HS-27A (cell line): ENCODE measurements around the gene LY6G5C.

ENCODE experiments used
- DNase-seq: peaks from one replicate; pipeline ENCODE4 v3.0.0-alpha.2; 2012; ENCODE audit warnings: low read depth, missing footprints

Gene LY6G5C

DNA sequence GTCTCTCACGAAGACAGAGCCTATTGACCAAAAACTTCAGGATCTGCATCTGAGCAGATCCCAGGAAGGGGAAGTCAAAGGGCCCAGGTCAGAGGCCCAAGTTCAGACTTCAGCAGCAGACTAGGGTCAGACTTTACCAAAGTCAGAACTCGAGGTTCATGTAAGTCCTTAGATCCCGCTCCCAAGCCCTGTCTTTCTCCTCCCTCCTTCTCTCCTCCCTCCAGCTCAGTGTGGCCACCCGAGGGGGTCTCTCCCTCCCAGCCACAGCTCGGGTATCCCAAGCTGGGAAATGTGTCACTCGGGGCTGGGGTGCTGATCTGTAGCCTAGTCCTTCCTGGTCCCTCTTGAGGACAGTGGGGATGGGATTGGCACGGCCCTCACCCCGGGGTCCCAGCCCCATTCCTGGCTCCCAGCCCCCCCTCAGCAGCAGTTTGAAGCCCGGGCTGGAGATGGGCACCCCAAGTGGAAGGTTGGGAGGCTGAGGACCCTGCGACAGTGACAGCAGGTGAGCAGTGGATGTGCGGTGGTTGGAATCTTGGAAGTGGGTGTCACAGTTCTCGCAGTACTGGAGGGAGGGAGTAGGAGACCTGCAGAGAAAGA lies 18.6 kb downstream of the LY6G5C start:
- no peak for DNase-seq

DNA sequence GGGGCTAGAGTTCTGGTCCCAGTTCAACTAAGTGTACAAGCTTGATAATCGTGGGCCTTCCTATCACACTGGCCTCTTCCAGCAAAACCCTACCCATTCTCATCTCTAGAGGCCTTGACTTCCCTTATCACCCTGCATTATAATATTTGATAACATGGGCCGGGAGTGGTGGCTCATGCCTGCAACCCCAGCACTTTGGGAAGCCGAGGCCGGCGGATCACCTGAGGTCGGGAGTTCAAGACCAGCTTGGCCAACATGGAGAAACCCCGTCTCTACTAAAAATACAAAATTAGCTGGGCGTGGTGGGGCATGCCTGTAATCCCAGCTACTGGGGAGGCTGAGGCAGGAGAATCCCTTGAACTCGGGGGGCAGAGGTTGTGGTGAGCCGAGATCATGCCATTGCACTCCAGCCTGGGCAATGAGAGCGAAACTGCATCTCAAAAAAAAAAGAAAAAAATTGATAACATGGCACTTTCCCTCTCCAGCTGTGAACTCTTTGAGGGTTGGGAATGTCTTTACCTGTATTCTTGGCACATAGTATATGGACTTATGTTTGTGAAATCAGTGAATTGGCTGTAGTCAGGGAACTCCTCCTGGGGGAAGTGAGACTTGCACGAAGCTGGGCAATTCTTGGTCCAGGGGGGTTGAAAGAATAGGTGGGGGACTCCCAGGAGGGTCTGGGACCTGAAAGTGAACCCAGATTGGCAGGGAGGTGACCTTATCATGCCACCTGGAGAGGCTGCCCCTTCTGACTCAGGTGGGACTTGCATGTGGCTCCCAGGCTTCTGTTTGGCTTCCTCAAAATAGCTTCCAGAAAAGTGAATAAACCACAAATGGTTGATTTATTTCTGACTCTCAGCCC lies 19.4 kb downstream of the LY6G5C start:
- no peak for DNase-seq

DNA sequence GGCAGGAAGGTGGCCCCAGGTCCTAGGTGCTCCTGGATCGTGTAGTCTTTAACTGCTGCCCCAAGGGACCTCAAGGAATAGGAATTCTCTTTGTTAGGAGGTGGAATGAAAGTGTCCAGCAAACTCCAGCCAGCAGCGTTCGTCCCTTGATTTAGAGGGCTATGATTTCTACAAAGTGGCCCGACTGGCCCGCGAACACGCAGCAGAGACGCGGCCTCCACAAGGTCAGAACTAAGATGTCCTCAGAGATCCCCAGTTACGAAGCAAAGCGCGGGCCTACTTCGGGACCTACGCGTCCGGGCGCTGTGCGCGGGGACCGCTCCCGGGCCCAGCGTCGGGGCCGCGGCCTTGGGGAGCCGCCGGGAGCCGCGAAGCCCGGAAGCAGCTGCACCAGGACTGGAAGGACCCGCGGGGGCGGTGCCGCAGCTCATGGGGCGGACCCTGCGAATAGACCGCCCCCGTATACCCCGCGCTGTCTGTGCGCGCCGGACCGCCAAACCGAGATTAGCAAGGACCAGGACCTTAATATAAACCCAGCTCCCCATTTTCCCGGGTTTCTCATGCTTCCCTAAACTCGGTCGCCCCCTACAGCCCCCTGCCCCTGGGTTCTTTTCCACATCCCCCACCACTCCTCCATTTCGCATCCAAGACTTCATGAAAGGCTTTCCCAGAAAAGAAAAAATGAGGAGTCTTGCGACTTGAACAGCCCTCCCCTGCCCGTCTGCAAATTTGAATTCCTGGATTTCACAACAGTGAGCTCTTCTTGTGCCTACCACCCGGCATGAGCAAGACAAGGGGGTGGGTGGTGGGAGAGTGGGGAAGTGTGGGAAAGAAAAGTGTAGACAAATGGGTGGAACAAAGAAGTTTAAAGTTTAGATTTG lies 20.2 kb downstream of the LY6G5C start, which contains the start of gene C6orf47:
TSS of gene C6orf47 (minus strand) at position 398 of the 881 bp plus-strand sequence. CDS start 831 bp downstream, outside the sequence.
- no peak for DNase-seq

DNA sequence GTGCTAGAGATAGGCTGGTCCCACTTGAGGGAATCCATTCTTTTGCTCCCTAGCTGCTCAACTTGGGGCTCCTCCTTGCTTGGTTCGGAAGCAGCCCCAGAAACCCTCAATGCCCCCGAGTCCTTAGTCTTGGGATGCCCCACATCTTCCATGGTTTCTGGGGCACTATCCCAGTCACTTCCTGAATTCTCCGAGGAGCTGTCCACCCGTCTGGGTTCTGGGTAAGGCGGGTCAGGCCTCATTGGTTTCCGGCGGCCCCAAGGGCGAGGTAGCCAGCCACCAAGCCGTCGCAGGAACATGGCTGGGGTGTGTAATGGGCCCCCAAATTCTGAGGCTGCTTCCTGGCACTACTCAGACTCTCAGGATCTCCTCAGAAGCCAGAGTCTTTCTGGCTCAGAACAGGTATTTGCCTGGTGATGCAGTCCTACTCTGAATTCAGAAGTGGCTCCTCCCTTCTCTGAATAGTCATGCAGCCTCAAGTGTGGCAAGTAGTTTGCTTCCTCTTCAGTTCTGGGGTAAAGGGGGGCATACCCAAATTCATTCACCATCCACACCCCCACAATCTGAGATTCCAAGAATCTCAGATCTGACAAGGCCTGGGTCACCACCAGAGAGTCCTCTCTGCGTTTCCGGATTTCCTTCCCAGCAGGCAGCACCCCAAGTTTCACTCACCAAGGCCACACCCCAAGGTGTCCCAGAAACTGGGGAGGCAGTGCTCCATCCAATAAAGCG lies 21.1 kb downstream of the LY6G5C start:
- no peak for DNase-seq

DNA sequence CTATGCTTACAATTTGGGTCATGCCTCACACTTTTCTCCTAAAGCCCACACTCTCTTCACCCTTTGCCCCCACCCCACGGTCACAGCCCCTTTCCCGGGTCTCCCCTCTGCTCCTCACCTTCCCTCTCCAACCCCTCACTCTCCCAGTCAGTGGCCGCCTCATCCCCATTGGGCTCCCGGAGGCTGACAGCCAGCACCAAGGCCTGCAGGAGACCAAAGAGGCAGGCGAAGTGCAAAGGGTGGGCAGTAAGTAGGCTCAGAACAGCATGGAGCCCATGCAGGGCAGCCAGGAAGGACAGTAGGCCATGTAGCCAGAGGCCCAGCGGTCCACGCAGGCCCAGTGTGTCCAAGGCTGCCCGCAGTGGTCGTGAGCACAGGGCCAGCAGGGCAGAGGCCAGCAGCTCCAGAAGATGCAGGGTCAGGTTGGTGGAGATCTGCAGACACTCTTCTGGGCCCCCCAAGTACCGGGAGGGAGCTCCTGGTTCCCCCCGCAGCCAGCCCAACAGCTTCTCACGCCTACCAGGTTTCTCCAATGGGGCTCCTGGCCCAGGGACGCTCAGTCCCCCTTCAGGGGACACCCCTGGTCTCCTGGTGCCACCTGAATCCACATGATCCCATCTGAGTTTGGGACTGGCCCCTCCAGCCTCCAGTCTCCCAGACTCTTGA lies 21.8 kb downstream of the LY6G5C start:
- no peak for DNase-seq

DNA sequence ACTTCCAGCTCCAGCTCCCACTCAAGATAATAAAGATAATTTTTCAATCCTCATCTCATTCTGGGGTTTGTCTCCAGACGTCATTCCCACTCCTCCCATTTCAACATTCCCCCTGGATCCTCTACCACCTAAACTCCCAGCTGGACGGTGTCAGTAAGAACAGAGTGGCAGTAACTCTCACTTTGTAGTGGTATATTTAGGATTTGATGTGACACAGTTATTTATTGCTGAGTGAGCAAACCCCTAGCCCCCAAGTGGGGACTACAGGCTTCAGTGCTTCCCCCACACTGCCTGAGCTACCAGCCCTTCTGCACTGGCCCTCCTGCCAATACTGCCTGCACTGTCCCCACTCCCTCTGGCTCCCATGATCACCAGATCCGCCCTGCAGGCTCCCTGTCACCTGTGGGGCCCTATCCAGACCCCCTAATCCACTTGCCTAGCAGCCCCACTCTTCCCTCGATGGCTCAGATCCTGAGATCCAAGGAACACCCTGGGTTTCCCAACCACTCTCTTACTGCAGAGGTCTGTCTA lies 22.6 kb downstream of the LY6G5C start:
- no peak for DNase-seq

DNA sequence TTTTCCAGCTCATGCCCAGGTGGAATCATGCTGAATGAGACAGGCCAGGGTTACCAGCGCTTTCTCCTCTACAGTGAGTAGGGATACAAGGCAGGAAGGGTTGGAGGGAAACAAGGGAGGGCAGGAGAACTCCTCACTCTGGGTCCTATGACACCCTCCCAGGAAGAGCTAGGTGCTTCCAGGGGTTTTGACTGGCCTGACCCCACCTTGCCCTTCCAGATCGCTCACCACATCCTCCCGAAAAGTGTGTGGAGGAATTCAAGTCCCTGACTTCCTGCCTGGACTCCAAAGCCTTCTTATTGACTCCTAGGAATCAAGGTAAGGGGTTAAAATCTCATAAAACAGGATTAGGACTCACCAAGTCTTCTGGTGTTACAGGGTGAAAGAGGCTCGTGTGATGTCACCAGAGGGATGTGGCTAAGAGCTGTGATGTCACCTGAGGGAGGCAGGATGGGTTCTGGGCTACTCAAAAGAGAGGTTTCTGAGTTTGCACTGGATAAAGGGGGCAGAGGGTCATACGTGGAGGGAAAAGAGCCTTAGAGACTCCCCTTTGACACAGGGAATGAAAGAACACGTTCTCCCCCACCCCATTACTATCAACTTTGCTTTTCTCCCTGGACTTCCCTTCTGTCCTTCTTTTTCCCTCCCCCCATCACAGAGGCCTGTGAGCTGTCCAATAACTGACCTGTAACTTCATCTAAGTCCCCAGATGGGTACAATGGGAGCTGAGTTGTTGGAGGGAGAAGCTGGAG lies 23.3 kb downstream of the LY6G5C start:
- DNase-seq = no peak

DNA sequence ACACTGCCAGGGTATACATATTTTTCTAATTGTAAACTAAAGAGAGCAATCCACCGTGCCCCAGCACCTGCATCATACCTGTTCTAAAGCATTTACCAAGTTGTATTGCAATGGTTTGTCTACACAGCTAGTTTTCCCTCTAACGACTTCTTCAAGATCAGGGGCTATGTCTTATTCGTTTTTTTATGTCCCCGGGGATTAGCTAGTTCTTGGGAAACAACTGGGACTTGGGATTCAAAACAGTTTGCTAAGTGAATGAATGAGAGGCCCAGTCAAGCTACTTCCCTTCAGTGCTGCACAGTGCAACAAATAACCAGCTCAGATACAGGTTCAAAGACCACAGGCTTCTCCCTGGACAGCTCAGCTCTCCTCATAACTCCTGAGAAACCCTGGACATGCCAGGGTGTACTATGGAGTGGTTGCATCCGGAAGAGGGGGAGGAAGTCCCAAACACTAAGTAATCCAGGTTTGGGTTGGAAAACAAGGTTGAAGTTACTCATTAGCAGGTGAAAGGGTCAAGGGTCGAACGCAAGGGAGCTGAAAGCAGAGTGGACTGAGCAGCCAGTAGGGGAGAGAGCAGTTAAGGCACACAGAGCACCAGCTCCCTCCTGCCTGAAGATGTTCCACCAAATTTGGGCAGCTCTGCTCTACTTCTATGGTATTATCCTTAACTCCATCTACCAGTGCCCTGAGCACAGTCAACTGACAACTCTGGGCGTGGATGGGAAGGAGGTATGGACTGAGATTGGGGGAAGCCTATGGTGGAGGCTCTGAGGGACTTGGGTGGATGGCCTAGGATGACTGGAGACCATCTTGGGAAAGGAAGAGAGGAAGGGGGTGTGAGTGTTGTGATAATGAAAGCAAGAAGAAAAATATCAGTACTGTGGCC lies 25.3 kb downstream of the LY6G5C start, which contains the start of gene APOM:
TSS of gene APOM (plus strand) at position 546 of the 889 bp plus-strand sequence. CDS start at position 619, 73 bp downstream.
- DNase-seq = no peak

DNA sequence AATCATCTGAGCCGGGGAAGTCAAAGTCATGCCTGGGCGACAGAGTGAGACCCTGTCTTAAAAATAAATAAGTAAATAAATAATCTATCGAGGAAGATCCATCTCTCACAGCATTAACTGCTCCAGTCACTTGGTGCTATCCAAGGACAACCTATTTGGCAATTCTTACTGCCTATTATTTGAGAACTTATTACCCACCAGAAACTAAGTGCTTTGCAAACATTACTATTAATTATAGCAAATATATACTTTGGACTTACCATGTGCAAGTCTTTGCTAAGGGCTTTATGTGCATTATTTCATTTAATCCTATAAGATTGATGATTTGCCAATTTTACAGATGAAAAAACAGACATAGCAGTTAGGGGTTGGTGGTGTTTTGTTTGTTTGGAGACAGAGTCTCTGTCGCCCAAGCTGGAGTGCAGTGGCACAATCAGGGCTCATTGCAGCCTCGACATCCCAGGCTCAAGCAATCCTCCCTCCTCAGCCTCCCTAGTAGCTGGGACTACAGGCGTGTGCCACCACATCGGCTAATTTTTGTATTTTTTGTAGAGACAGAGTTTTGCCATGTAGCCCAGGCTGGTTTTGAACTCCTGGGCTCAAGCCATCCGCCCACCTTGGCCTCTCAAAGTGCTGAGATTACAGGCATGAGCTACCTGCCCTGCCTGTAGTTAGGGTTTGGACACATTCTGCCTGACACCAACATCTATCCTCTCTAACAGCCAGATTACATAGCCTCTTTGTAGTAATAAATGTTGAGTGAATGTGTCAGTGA lies 26.1 kb downstream of the LY6G5C start:
- no peak for DNase-seq

DNA sequence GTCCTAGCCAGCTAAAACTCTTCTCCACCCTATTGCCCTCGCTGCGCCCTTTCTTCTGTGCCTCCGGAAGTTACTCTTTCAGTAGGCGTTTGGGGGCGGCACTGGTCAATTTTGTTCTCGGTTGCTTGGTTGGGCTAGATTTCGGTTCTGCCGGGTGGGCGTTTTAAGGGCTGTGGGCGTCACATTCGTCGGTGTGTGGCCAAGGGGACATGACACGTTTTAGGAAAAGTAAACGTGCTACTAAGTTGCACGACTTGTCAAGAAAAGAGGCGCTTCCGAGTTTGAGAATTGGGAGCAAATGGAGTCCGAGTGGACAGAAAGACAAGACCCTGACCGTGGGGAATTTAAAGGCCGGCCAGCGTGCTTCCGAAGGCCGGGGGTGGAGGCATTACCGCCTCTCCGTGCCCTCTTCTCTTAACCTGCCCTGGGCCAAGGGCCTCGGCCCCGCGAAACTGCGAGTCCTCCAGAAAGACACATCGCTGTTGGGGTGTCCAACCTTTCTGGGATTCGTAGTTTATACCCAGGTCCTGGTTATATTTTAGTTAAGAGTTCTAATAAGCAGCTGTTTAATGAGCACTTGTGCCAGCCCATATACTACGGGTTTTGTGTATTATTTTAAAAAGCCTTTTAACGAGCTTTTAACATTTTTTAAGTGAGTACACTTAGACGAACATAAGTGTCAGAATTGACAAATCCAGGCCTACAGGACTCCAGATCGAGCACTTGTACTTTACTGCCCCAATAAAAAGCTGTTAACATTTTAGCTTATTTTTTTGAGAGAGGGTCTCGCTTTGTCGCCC lies 27.7 kb downstream of the LY6G5C start:
- DNase-seq = no peak

DNA sequence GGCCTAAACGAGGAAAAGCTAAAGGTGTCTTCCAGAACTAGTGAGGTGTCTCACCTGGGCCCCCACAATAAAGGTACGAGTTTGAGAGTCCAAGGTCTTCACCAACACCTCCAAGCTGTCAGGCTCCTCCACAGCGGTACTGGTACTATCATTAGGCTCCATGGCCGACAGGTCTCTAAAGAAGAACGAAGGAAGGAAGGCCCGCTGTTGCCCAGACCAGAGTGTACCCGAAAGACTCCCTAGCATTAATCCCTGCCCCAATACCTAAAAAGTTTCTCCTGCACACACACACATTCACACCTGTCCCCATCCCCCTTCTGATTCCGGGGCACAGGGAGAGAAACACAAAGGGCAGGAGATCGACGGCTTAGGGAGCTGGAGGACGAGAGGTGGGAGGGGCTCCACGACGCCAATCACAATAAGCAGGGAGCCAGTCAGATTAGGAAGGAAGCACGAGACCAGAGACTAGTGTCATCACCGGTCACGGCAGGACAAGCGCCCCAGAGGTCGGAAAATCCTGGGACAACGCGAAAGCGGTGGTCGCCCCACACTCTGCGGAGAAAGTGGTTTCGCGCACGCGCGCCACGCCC lies 29.2 kb downstream of the LY6G5C start:
- no peak for DNase-seq

DNA sequence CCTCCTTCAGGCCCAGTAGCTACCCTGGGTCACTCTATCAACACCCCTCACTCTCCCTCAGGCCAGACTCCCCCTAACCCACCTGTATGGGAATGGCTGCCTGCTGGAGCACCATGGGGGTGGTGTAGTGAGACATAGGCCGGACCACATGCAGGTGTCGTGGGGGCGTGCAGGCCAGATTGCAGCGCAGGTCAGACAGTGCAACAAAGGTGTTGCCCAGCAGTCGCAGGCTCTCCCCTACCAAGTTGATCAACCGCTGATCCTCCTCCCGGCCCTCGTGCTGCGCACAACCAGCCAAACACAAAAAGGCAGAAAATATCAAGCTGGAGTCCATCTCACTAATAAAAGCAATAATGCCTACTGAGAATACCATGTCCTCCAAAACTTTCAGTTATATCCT lies 35.5 kb downstream of the LY6G5C start:
- no peak for DNase-seq

DNA sequence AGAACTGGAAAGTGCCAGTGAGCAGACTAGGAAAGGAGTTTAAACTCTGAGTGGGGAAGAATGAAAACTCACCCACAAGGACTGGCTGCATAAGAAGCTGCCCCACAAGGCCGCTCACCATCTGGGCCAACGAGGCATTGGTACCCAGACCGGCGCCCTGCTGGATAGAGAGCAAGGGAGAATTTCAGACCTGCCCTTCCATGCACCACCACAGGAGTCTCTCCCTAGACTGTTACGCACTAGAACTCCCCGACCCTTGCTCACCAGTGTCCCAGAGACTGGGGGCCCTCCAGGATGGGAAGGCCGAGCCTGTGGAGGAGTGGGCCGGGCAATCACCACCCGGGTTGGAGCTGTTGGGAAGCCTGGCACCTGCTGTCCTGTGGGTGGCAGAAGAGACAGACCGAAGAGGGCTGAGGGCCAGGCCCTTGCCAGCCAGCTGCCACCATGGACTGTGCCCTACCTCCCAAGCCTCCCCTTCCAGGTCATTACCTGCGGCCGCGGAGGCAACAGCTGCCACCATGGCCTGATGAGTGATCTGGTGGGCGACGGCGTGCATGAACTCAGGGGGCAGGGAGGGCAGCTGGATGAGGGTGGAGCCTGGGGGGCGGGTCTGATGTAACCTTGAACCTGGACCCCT lies 36.9 kb downstream of the LY6G5C start:
- DNase-seq = no peak

DNA sequence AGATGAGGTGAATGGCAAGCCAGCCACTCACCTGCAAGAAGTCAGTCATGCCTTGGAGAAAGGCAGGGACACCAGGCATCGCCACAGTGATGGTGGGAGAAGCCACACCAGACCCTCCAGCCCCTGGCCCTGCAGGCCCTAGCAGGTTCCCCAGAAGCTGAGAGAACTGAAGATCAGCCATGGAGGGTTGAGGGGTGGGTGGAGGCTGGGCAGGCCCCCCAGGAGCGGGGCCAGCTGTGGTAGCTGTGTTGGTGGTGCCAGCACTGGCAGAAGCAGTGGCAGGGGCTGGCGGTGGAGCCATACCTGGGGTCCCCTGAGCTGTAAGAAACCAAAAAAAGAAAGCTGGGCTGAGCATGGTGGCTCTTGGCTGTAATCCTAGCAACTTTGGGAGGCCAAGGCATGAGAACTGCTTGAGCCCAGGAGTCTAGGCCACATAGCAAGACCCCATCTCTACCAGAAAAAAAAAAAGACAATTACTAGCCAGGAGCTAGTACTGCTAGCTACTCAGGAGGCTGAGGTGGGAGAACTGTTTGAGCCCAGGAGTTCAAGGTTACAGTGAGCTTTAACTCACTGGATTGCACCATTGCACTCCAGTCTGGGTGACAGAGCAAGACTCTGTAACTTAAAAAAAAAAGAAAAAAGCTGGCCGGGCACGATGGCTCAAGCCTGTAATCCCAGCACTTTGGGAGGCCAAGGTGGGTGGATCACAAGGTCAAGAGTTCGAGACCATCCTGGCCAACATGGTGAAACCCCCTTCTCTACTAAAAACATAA lies 37.9 kb downstream of the LY6G5C start:
- no peak for DNase-seq

DNA sequence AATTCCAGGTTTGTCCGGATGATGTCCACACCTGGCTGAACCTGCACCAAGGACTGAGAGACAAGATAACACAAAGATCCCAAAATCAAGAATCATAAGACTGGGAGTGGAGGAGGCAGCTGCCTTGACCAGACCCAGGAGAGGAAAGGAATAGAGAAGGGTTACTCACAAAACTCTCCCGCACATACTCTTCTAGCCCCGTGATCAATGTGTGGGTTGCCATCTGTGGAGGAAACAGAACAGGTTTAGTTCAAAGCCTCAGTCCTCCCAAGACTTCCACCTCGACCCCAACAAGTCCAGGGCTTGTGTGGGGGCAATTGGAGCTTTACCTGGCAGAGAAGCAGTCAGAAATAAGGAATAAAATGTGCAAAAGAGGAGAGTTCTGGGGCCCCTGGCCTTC lies 39.5 kb downstream of the LY6G5C start:
- DNase-seq = no peak

DNA sequence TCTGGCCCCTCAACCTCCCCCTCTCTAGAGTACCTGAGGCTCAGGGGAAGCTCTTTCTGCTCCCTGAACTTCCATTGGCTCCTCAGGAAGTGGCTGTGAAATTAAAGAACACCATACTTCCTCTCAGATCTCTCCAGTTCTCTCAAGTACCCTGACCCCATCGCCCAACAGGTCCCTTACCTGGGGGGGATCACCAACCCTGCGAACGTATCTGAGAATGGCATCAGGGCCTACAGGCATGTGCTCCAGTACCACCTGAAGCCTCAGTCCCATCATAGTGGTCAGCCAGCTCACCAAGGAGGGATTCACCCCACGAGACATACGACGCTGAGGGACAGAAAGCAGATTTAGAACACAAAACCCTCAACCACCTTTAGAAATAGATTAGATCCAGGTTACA lies 40.3 kb downstream of the LY6G5C start:
- DNase-seq = no peak
